GM12878 (cell line): Measurements from ENCODE around the gene MFSD1. TPM values are rescaled to one million over a fixed set of nuclear protein-coding genes. Genes with fewer than 3 reads are reported as not detected.

Experiments
- ATAC-seq: fragments of 200-7000 bp; cut with Tn5 transposase; 3 replicates; pipeline ENCODE4 v1.9.1; 2020; ENCODE audit warnings: mild to moderate bottlenecking, moderate library complexity
- BruUV-seq: library from RNA; stranded (reverse); fragments of 400-500 nt; replicated peaks from 2 replicates; lab custom pipeline; 2021; lab: Mats Ljungman, UMichigan
- CTCF ChIA-PET: fragments of 300-600 bp; sonication (Branson Sonifier 250); formaldehyde crosslinking; extraction: SDS; loops from one replicate; lab custom pipeline; 2021; ENCODE audit warnings: inconsistent platforms; lab: Yijun Ruan, JAX
- POLR2A ChIA-PET: fragments of 350-600 bp; formaldehyde crosslinking; extraction: SDS; loops from one replicate; lab custom pipeline; 2021; ENCODE audit warnings: inconsistent platforms; lab: Charles Lee
- RAD21 ChIA-PET: fragments of 300-600 bp; sonication (Branson Sonifier 250); formaldehyde crosslinking; loops from one replicate; lab custom pipeline; 2023; ENCODE audit warnings: antibody characterized with exemption; ENCODE audit not compliant: unreplicated experiment; lab: Charles Lee
- SMC1A ChIA-PET: fragments of 300-600 bp; sonication (Branson Sonifier 250); formaldehyde crosslinking; loops from one replicate; lab custom pipeline; 2023; ENCODE audit not compliant: unreplicated experiment, uncharacterized antibody; lab: Charles Lee
- DNase-seq: peaks from one replicate; pipeline ENCODE4 v3.0.0-alpha.2; 2011; ENCODE audit warnings: low read depth, low spot score
- FAIRE-seq: peaks from 3 replicates; lab custom pipeline; 2011; peaks lifted over from hg19 to GRCh38; lab: Jason Lieb, UNC
- H2AFZ ChIP-seq: 2 replicates; pipeline ENCODE4 v1.6.0; 2011; ENCODE audit warnings: low read depth, low read length, control low read depth; ENCODE audit not compliant: control insufficient read depth
- H3K27ac ChIP-seq: 2 replicates; pipeline ENCODE4 v1.5.1; 2011; ENCODE audit warnings: control low read depth; ENCODE audit not compliant: control insufficient read depth, insufficient read depth
- H3K27me3 ChIP-seq, 2 experiments: replicated peaks in 1 of 2; 2 replicates each; pipeline versions ENCODE4 v1.6.0 to v1.6.1; 2011; ENCODE audit warnings: low read length in 1 of 2; ENCODE audit not compliant: control insufficient read depth in 2 of 2, insufficient read depth in 2 of 2
- H3K36me3 ChIP-seq, 2 experiments: 2 replicates each; pipeline ENCODE4 v1.5.1; 2011; ENCODE audit warnings: low read length in 1 of 2; ENCODE audit not compliant: control insufficient read depth in 2 of 2, insufficient read depth in 2 of 2
- H3K4me1 ChIP-seq: 2 replicates; pipeline ENCODE4 v1.6.1; 2011; ENCODE audit warnings: mild to moderate bottlenecking, low read length, moderate library complexity, mixed read lengths; ENCODE audit not compliant: control insufficient read depth, insufficient read depth
- H3K4me2 ChIP-seq: 2 replicates; pipeline ENCODE4 v1.6.0; 2011; ENCODE audit warnings: control low read depth; ENCODE audit not compliant: control insufficient read depth, insufficient read depth
- H3K4me3 ChIP-seq: fragments of 200-600 bp; sonication (generic); 2 replicates; pipeline ENCODE4 v1.5.1; 2016
- H3K79me2 ChIP-seq: 2 replicates; pipeline ENCODE4 v1.6.0; 2011; ENCODE audit warnings: low read length; ENCODE audit not compliant: control insufficient read depth, insufficient read depth
- H3K9ac ChIP-seq: 2 replicates; pipeline ENCODE4 v1.8.0; 2011; ENCODE audit warnings: low read length, control low read depth, mixed read lengths; ENCODE audit not compliant: control insufficient read depth, insufficient read depth
- H3K9me3 ChIP-seq: replicated peaks from 3 replicates; pipeline ENCODE4 v1.5.1; 2011; ENCODE audit warnings: mild to moderate bottlenecking, low read length; ENCODE audit not compliant: control insufficient read depth, insufficient read depth
- H4K20me1 ChIP-seq: 2 replicates; pipeline ENCODE4 v1.6.0; 2011; ENCODE audit not compliant: control insufficient read depth, insufficient read depth
- ASH2L ChIP-seq: fragments of 300-600, 200-600 bp; sonication (generic); IDR thresholded peaks from 2 replicates; pipeline ENCODE4 v1.6.1; 2017; ENCODE audit warnings: low read depth, mild to moderate bottlenecking, borderline replicate concordance
- ATF7 ChIP-seq: fragments of 450-650 bp; IDR thresholded peaks from 2 replicates; pipeline ENCODE4 v1.6.1; 2016; ENCODE audit warnings: low read depth, mild to moderate bottlenecking
- BRCA1 ChIP-seq: IDR thresholded peaks from 2 replicates; pipeline ENCODE4 v1.6.1; 2011; ENCODE audit warnings: low read depth, low read length, improper control_type of control experiment
- ESRRA ChIP-seq: IDR thresholded peaks from 2 replicates; pipeline ENCODE4 v1.6.1; 2012; ENCODE audit warnings: mild to moderate bottlenecking, low read length, improper control_type of control experiment
- RBBP5 ChIP-seq: fragments of 200-600 bp; sonication (generic); conservative IDR thresholded peaks from 2 replicates; pipeline ENCODE4 v1.6.1; 2016
- TBL1XR1 ChIP-seq: IDR thresholded peaks from 2 replicates; pipeline ENCODE4 v1.6.1; 2012; ENCODE audit warnings: low read depth, low read length, improper control_type of control experiment
- TCF3 ChIP-seq: IDR thresholded peaks from 2 replicates; pipeline ENCODE4 v1.6.1; 2012; ENCODE audit warnings: low read depth, mild to moderate bottlenecking, low read length, borderline replicate concordance; ENCODE audit not compliant: insufficient read depth
- YBX1 ChIP-seq: fragments of 450-650 bp; IDR thresholded peaks from 2 replicates; pipeline ENCODE4 v1.6.1; 2016; ENCODE audit warnings: antibody characterized with exemption
- WGBS: methylation state at CpG from one replicate; pipeline ENCODE4 v1.1.6; 2016; ENCODE audit warnings: low lambda C conversion rate; ENCODE audit not compliant: insufficient replicate concordance, insufficient coverage; ENCODE audit errors: missing lambda C conversion rate; 5-methylcytosine and 5-hydroxymethylcytosine counted together
- in situ Hi-C: fragments of 300-500 bp; cut with MboI; formaldehyde crosslinking; loops from 9 replicates; pipeline ENCODE4 v1.14.3; 2018; ENCODE audit warnings: mixed read lengths
- intact Hi-C: fragments of 100-400 bp; cut with micrococcal nuclease; formaldehyde crosslinking; loops from one replicate; pipeline ENCODE4 v1.14.2; 2022; ENCODE audit not compliant: unreplicated experiment
- polyA plus RNA-seq, 11 experiments: library from polyadenylated mRNA; depleted of rRNA in 4 of 11; unstranded in 6 of 11; stranded (reverse) in 5 of 11; fragments of >200 nt; fragmentation: Nextera tagmentation in 4 of 11; fragmentation: Illumina TruSeq in 1 of 11; extraction: Ambion mirVana in 4 of 11; extraction: Trizol in 1 of 11; gene quantifications; 1 replicate in 1 of 11; 2 replicates in 10 of 11; pipeline versions ENCODE4 v1.2.1 to v1.2.3, GENCODE V29; 2011 to 2016; ENCODE audit warnings: inconsistent platforms in 2 of 11, missing spikeins in 2 of 11, low read depth in 1 of 11
- total RNA-seq, 4 experiments: library from RNA; depleted of rRNA in 3 of 4; stranded (reverse); fragments of >200 nt in 3 of 4; fragmentation: Illumina TruSeq in 1 of 4; extraction: Trizol in 1 of 4; gene quantifications; 2 replicates each; pipeline versions ENCODE4 v1.2.1 to v1.2.3, GENCODE V29; 2013 to 2021
- TF ChIP-seq, protein P1 (sequence below): fragments of 150-350 bp; IDR thresholded peaks from 2 replicates; pipeline ENCODE4 v1.6.1; 2016; ENCODE audit warnings: low read depth, low read length

Gene MFSD1
- total and polyA plus RNA-seq, 10 of the 15 experiments (the other 5 are each of a cell fraction or from before 2014, with no cell fraction given) = 7.3 to 41.7 (median 28.6) TPM

GRCh38 chr3:158781849-158782248 is 20.0 kb upstream of the MFSD1 start:
- ChIA-PET CTCF (no interaction called here), POLR2A (no interaction called here), RAD21 (no interaction called here), SMC1A (interaction anchor here (0.6 kb wide), 1 partner anchor 78 kb away, joined by 3 read pairs; no protein-coding TSS in a partner anchor)
- H3K27me3 ChIP-seq = no peaks in the 10 kb centered on the region
- no peak overlapping the region for H3K4me3 ChIP-seq
- no peak overlapping the region for H3K27ac ChIP-seq
- ATAC-seq (no peak), DNase-seq (no peak), FAIRE-seq (no peak)
- H3K4me1 ChIP-seq = no peaks in the 10 kb centered on the region
- no peaks in the 10 kb centered on the region; the same call in 2 of the 3 replicates for H3K9me3 ChIP-seq
- no TSS peak for BruUV-seq
- in situ Hi-C loops (loop anchor here (25.0 kb wide), 1 partner anchor 1170 kb away; no protein-coding TSS in a partner anchor), intact Hi-C loops (no loop called here)
- no peak overlapping the region for H3K4me2 ChIP-seq
- no peak overlapping the region for H3K9ac ChIP-seq
- H4K20me1 ChIP-seq = no peaks in the 10 kb centered on the region
- WGBS = 4% methylated on average over 1 of the region's 1 CpG
- no peaks in the 10 kb centered on the region for H3K79me2 ChIP-seq
- no peaks in the 10 kb centered on the region for H3K36me3 ChIP-seq
- no peak for TF ChIP-seq TBL1XR1
- no peak for TF ChIP-seq TCF3
- no peak overlapping the region for H2AFZ ChIP-seq

DNA sequence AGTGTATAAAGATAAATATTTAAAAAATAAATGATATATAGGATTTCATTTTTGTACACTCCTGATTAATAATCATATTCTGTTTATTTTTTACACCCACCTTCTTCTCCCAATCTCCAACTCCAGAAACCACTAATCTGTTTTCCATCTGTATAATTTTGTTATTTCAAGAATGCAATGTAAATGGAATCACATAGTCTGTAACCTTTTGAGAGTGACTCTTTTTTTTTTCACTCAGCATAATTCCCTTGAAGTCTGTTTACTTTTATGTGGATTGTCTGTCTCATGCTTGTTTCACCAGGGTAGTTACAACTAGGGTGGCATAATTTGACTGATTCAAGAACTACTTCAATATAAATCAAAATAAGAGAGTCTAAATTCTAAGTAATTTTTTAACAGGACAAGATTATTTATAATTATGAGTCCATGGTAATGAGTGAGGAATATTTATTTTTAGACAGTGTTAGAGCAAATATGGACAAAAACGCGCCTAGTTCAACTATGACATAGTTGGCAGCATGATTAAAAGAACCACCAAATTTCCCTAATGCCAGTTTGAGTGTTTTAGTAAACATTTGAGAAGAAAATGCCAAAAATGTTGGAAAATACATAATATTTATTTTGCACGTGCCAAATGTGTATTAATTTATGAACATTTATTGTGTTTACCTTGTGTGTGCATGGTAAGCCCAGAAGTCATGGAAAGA is 19.4 kb upstream of the MFSD1 start:
- WGBS = 10% methylated on average over 3 of the region's 3 CpGs
- no peaks in the 10 kb centered on the region for H3K36me3 ChIP-seq
- CTCF ChIA-PET = interaction anchor here (1.8 kb wide), 1 partner anchor 55 kb away, joined by 11 read pairs; no protein-coding TSS in a partner anchor
- POLR2A ChIA-PET = interaction anchor here (1.1 kb wide), 1 partner anchor 19 kb away, joined by 3 read pairs; no protein-coding TSS in a partner anchor
- in situ Hi-C loops = loop anchor here (25.0 kb wide), 1 partner anchor 1170 kb away; no protein-coding TSS in a partner anchor
- SMC1A ChIA-PET = interaction anchor here (0.6 to 1.1 kb wide), 2 partner anchors 9 to 78 kb away, joined by 3 read pairs; no protein-coding TSS in a partner anchor
- FAIRE-seq (no peak), DNase-seq (no peak), ATAC-seq (no peak)
- RAD21 ChIA-PET = interaction anchor here (0.9 to 1.6 kb wide), 2 partner anchors 55 to 478 kb away, joined by 3 read pairs; no protein-coding TSS in a partner anchor
- no peak overlapping the region for H2AFZ ChIP-seq
- H3K79me2 ChIP-seq = no peaks in the 10 kb centered on the region
- no peak overlapping the region for H3K4me3 ChIP-seq
- intact Hi-C loops = no loop called here
- no peaks in the 10 kb centered on the region for H3K4me1 ChIP-seq
- no peak overlapping the region for H3K9ac ChIP-seq
- H3K27ac ChIP-seq = no peak overlapping the region
- H3K4me2 ChIP-seq = no peak overlapping the region
- TF ChIP-seq ATF7 = no peak
- TF ChIP-seq YBX1 = no peak
- no peak for TF ChIP-seq BRCA1
- TF ChIP-seq, protein P1, sequence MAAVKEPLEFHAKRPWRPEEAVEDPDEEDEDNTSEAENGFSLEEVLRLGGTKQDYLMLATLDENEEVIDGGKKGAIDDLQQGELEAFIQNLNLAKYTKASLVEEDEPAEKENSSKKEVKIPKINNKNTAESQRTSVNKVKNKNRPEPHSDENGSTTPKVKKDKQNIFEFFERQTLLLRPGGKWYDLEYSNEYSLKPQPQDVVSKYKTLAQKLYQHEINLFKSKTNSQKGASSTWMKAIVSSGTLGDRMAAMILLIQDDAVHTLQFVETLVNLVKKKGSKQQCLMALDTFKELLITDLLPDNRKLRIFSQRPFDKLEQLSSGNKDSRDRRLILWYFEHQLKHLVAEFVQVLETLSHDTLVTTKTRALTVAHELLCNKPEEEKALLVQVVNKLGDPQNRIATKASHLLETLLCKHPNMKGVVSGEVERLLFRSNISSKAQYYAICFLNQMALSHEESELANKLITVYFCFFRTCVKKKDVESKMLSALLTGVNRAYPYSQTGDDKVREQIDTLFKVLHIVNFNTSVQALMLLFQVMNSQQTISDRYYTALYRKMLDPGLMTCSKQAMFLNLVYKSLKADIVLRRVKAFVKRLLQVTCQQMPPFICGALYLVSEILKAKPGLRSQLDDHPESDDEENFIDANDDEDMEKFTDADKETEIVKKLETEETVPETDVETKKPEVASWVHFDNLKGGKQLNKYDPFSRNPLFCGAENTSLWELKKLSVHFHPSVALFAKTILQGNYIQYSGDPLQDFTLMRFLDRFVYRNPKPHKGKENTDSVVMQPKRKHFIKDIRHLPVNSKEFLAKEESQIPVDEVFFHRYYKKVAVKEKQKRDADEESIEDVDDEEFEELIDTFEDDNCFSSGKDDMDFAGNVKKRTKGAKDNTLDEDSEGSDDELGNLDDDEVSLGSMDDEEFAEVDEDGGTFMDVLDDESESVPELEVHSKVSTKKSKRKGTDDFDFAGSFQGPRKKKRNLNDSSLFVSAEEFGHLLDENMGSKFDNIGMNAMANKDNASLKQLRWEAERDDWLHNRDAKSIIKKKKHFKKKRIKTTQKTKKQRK = no peak
- no peak for TF ChIP-seq ESRRA
- no peak for TF ChIP-seq ASH2L
- TF ChIP-seq RBBP5 = no peak
- no TSS peak for BruUV-seq
- no peaks in the 10 kb centered on the region for H4K20me1 ChIP-seq
- H3K27me3 ChIP-seq = no peaks in the 10 kb centered on the region
- H3K9me3 ChIP-seq = no peaks in the 10 kb centered on the region; the same call in 2 of the 3 replicates
